ENCODE data around the gene TBC1D22A. TPM values are rescaled to one million over a fixed set of nuclear protein-coding genes. Genes with fewer than 3 reads are reported as not detected.

Gene TBC1D22A
- total RNA-seq, 2 donors from 2014 or later, result 21.5 to 23.1 TPM

- Histone ChIP-seq H3K4me3 (no peak overlapping the region), H3K27me3 (no peaks in the 10 kb centered on the region), H3K27ac (peak overlapping the region in 2 of 4 donors; percentile 47 to 71), H3K36me3 (replicated peaks in 1 of 2; ENCODE audit: insufficient read depth in 1 of 2, low read depth in 2 of 2) (no peaks in the 10 kb centered on the region), H3K9me3 (no peaks in the 10 kb centered on the region), H3K4me1 (no peaks in the 10 kb centered on the region)
- TF ChIP-seq CTCF (IDR thresholded peaks at IDR 0.05) (no peak), POLR2A (IDR thresholded peaks at IDR 0.05) (no peak)
- peak; percentile 18 for ATAC-seq
- intact Hi-C loops (cut with DNase I), result no loop called here
- no peak for DNase-seq
- 82 to 89% methylated on average over 4 to 7 of the region's 7 CpGs for WGBS, 2 donors
Observed at GRCh38 chr22:47021371-47022074, 259.1 kb downstream of the TBC1D22A start.

- no peaks in the 10 kb centered on the region for H3K4me1 ChIP-seq
- no peaks in the 10 kb centered on the region for H3K36me3 ChIP-seq (replicated peaks in 1 of 2; ENCODE audit: insufficient read depth in 1 of 2, low read depth in 2 of 2)
- peak overlapping the region in 1 of 4 donors; percentile 71 for H3K27ac ChIP-seq
- no peaks in the 10 kb centered on the region for H3K27me3 ChIP-seq
- no peak for TF ChIP-seq CTCF (IDR thresholded peaks at IDR 0.05)
- no peak for TF ChIP-seq POLR2A (IDR thresholded peaks at IDR 0.05)
- no peak for DNase-seq
- 67 to 76% methylated on average over 3 of the region's 3 CpGs for WGBS, 2 donors
- peak; percentile 53 for ATAC-seq
- intact Hi-C loops (cut with DNase I), result no loop called here
- H3K9me3 ChIP-seq, result no peaks in the 10 kb centered on the region
- H3K4me3 ChIP-seq, result no peak overlapping the region
Observed at GRCh38 chr22:47022075-47022473, 259.6 kb downstream of the TBC1D22A start.

GRCh38 chr22:47022475-47022874 lies 260.0 kb downstream of the TBC1D22A start:
- H3K36me3 ChIP-seq (replicated peaks in 1 of 2; ENCODE audit: insufficient read depth in 1 of 2, low read depth in 2 of 2), result no peaks in the 10 kb centered on the region
- ATAC-seq, result no peak
- intact Hi-C loops (cut with DNase I), result no loop called here
- no peaks in the 10 kb centered on the region for H3K9me3 ChIP-seq
- 90 to 91% methylated on average over 7 of the region's 7 CpGs for WGBS, 2 donors
- peak overlapping the region in 1 of 4 donors; percentile 71 for H3K27ac ChIP-seq
- H3K4me1 ChIP-seq, result no peaks in the 10 kb centered on the region
- DNase-seq, result no peak
- H3K27me3 ChIP-seq, result no peaks in the 10 kb centered on the region
- H3K4me3 ChIP-seq, result no peak overlapping the region
- TF ChIP-seq CTCF (IDR thresholded peaks at IDR 0.05) (no peak), POLR2A (IDR thresholded peaks at IDR 0.05) (no peak)

- H3K4me3 ChIP-seq, result no peak overlapping the region
- H3K27me3 ChIP-seq, result no peaks in the 10 kb centered on the region
- 92 to 96% methylated on average over 13 of the region's 13 CpGs for WGBS, 2 donors
- no peaks in the 10 kb centered on the region for H3K36me3 ChIP-seq (replicated peaks in 1 of 2; ENCODE audit: insufficient read depth in 1 of 2, low read depth in 2 of 2)
- no peaks in the 10 kb centered on the region for H3K9me3 ChIP-seq
- no peak overlapping the region for H3K27ac ChIP-seq
- TF ChIP-seq POLR2A (IDR thresholded peaks at IDR 0.05) (no peak), CTCF (IDR thresholded peaks at IDR 0.05) (no peak)
- DNase-seq (no peak), ATAC-seq (no peak)
- H3K4me1 ChIP-seq, result no peaks in the 10 kb centered on the region
- intact Hi-C loops (cut with DNase I), result no loop called here
Observed at GRCh38 chr22:47023871-47024270, 261.4 kb downstream of the TBC1D22A start.

- H3K36me3 ChIP-seq (replicated peaks in 1 of 2; ENCODE audit: insufficient read depth in 1 of 2, low read depth in 2 of 2), result no peaks in the 10 kb centered on the region
- no peak overlapping the region for H3K4me3 ChIP-seq
- 87 to 88% methylated on average over 9 of the region's 9 CpGs for WGBS, 2 donors
- no peak for TF ChIP-seq CTCF (IDR thresholded peaks at IDR 0.05)
- TF ChIP-seq POLR2A (IDR thresholded peaks at IDR 0.05), result no peak
- H3K27ac ChIP-seq, result no peak overlapping the region
- ATAC-seq (no peak), DNase-seq (no peak)
- no peaks in the 10 kb centered on the region for H3K9me3 ChIP-seq
- H3K27me3 ChIP-seq, result no peaks in the 10 kb centered on the region
- peaks cover 14% of the 10 kb centered on the region for H3K4me1 ChIP-seq
- intact Hi-C loops (cut with DNase I), result no loop called here
Observed at GRCh38 chr22:47027766-47028165, 265.3 kb downstream of the TBC1D22A start.
